Suprapubic skin (tissue), 4 donors: ENCODE data around the gene DPP10. TPM values are rescaled to one million over a fixed set of nuclear protein-coding genes. Genes with fewer than 3 reads are reported as not detected.
A peak's percentile ranks its signal among the peaks of the same experiment; 100 is the strongest.

ENCODE experiments used
- DNase-seq, 2 donors: peaks; one replicate each; pipeline ENCODE4 v3.0.0-alpha.2; 2019; ENCODE audit warnings: low spot score in 2 of 2
- H3K27ac ChIP-seq: fragments of 200-600 bp; sonication (generic); one replicate; pipeline ENCODE4 v1.5.1; 2019
- H3K27me3 ChIP-seq: fragments of 200-600 bp; sonication (generic); one replicate; pipeline ENCODE4 v1.5.1; 2019
- H3K36me3 ChIP-seq: fragments of 200-600 bp; sonication (generic); one replicate; pipeline ENCODE4 v1.5.1; 2019
- H3K4me1 ChIP-seq: fragments of 200-600 bp; sonication (generic); one replicate; pipeline ENCODE4 v1.5.1; 2019
- H3K4me3 ChIP-seq: fragments of 200-600 bp; sonication (generic); one replicate; pipeline ENCODE4 v1.5.1; 2019; ENCODE audit warnings: mild to moderate bottlenecking
- H3K9me3 ChIP-seq: fragments of 200-600 bp; sonication (generic); one replicate; pipeline ENCODE4 v1.5.1; 2019
- EP300 ChIP-seq: sonication (generic); formaldehyde crosslinking; IDR thresholded peaks from one replicate; pipeline ENCODE4 v1.6.1; 2017; ENCODE audit warnings: antibody characterized with exemption
- POLR2A ChIP-seq, 2 donors: fragments of 450-650 bp; IDR thresholded peaks; one replicate each; pipeline ENCODE4 v1.6.1; 2017; ENCODE audit warnings: antibody characterized with exemption in 2 of 2, mild to moderate bottlenecking in 2 of 2, moderate library complexity in 2 of 2
- POLR2AphosphoS5 ChIP-seq, 3 donors: sonication (generic); formaldehyde crosslinking; IDR thresholded peaks; one replicate each; pipeline ENCODE4 v1.6.1; 2017; ENCODE audit warnings: antibody characterized with exemption in 3 of 3
- WGBS: methylation state at CpG from one replicate; pipeline ENCODE4 v1.1.5; 2018; 5-methylcytosine and 5-hydroxymethylcytosine counted together
- total RNA-seq, 4 donors: library from RNA; depleted of rRNA; stranded (reverse); fragments of >200 nt; gene quantifications; one replicate each; pipeline ENCODE4 v1.1.0, GENCODE V29; 2016
- TF ChIP-seq, protein P1 (sequence below), 2 donors: fragments of 200-600 bp in 1 of 2; fragments of 450-650 bp in 1 of 2; sonication (generic) in 1 of 2; IDR thresholded peaks; one replicate each; pipeline ENCODE4 v1.5.1; 2016 to 2019; ENCODE audit warnings: antibody characterized with exemption in 2 of 2, mild to moderate bottlenecking in 1 of 2, moderate library complexity in 1 of 2

The DPP10 gene
- total RNA-seq, 4 donors from 2014 or later, result 0.68 to 1.4 TPM; not detected in 2

DNA sequence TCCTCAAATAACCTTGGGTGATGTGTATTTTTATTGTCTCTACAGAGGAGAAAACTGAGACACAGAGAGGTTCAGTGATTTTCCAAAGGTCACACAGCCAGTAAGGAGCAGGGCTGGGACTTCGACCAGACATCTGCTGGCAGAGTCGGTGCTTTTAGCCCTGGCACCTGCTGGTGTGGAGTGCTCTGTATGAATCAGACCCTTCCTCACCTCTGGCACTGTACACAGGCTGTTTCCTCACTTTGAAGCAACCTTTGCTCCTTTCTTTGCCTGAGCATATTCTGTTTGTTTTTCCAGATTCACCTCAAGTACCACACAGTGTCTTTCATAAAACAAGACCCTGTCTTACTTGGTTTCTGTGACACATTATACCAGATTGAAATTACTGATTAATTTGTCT lies 107.9 kb downstream of the DPP10 start:
- Histone ChIP-seq H3K27me3 (no peaks in the 10 kb centered on the region), H3K4me3 (no peak overlapping the region), H3K36me3 (no peaks in the 10 kb centered on the region), H3K27ac (no peak overlapping the region), H3K4me1 (no peaks in the 10 kb centered on the region), H3K9me3 (no peaks in the 10 kb centered on the region)
- no peak for DNase-seq
- TF ChIP-seq EP300 (no peak), POLR2A (IDR thresholded peaks at IDR 0.05) (no peak), POLR2AphosphoS5 (IDR thresholded peaks at IDR 0.05) (no peak)
- TF ChIP-seq, protein P1, sequence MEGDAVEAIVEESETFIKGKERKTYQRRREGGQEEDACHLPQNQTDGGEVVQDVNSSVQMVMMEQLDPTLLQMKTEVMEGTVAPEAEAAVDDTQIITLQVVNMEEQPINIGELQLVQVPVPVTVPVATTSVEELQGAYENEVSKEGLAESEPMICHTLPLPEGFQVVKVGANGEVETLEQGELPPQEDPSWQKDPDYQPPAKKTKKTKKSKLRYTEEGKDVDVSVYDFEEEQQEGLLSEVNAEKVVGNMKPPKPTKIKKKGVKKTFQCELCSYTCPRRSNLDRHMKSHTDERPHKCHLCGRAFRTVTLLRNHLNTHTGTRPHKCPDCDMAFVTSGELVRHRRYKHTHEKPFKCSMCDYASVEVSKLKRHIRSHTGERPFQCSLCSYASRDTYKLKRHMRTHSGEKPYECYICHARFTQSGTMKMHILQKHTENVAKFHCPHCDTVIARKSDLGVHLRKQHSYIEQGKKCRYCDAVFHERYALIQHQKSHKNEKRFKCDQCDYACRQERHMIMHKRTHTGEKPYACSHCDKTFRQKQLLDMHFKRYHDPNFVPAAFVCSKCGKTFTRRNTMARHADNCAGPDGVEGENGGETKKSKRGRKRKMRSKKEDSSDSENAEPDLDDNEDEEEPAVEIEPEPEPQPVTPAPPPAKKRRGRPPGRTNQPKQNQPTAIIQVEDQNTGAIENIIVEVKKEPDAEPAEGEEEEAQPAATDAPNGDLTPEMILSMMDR (IDR thresholded peaks at IDR 0.05), result no peak
- WGBS, result 88% methylated on average over 2 of the region's 2 CpGs

DNA sequence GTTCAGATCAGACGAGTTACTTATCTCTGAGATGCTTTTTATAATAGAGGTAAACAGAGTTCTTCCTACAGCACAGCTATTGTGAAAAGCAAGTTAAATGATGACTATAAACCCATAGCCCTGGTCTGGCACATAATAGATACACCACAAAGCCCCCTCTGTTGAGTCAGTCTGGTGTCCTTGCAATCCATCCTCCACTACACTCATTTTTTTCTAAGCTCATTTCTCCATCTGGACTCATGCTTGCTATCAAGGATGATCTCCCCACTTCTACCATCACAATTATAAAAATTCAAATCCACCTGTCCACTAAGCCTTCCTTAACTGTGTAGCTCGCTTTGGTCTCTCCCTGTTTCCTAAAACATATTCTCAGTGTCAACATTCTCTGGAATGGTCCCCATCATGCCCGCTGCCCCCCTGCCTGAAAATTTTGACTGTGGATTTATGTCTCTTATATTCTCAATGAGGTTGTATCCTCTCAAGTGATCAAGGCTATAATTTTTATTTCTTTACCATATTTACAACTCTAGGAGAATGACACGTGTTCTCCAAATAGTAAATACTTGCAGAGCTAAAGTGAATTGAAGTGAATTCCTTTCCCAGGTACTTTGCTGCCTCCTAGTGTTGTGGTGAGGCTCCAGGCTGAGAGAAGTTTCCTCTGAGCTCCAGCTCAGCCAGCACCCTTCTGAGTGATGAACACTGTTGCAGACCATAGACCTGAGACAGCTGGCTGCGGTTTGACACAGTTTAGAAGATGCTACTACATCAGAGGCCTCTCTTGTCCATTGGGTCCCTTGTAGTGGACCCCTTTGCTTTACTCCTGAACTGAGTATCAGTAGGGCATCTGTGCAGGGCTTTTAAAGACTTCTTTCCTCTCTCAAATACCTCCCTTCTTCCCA lies 108.7 kb downstream of the DPP10 start:
- H3K4me3 ChIP-seq, result no peak overlapping the region
- no peaks in the 10 kb centered on the region for H3K9me3 ChIP-seq
- no peaks in the 10 kb centered on the region for H3K27me3 ChIP-seq
- no peak overlapping the region for H3K27ac ChIP-seq
- 46% methylated on average over 5 of the region's 5 CpGs for WGBS
- TF ChIP-seq, protein P1 (IDR thresholded peaks at IDR 0.05), result peak; percentile 27 to 53
- TF ChIP-seq POLR2A (IDR thresholded peaks at IDR 0.05), result no peak
- TF ChIP-seq EP300, result no peak
- no peaks in the 10 kb centered on the region for H3K4me1 ChIP-seq
- no peak for DNase-seq
- no peaks in the 10 kb centered on the region for H3K36me3 ChIP-seq

DNA sequence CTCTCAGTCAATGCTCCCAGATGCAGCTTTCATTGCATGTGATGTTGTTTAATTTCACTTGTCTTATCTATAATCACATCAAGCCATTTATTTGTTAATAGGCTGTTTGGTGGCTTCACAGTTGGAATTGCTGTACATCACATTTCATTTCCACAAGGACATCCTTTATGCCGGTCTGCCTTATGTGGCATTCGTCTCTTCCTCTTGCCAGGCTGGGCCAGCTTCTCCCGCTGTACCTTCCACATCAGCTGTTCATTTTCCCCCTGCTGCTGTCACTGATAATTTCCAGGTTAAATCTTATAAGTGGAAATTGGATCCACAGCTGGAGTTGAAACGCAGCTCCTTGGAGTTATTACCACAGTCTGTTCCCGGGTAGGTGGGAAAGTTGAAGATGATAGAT lies 110.6 kb downstream of the DPP10 start:
- no peaks in the 10 kb centered on the region for H3K27me3 ChIP-seq
- no peaks in the 10 kb centered on the region for H3K9me3 ChIP-seq
- H3K4me3 ChIP-seq, result no peak overlapping the region
- no peak overlapping the region for H3K27ac ChIP-seq
- TF ChIP-seq, protein P1 (IDR thresholded peaks at IDR 0.05), result no peak
- no peak for TF ChIP-seq EP300
- no peak for TF ChIP-seq POLR2AphosphoS5 (IDR thresholded peaks at IDR 0.05)
- no peaks in the 10 kb centered on the region for H3K36me3 ChIP-seq
- no peak for DNase-seq
- WGBS, result 64% methylated on average over 5 of the region's 5 CpGs
- no peaks in the 10 kb centered on the region for H3K4me1 ChIP-seq

DNA sequence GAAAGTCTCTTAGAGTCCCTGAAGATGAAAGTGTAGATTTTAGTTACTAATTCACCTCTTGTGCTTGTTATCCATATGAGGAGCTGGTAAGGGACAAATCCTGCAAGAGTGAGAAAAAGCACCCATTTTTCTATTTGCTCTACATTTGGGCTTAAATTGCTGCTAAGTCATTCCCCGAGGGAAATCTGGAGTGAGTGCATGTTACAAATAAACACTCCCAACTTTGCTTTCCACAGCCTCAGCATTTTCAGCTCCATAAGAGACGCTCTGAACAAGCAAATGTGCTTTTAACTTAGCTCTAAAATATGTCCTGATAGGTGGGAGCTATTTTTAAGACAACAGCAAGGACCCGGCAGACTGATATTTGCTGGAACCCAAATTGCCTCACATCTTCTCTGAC lies 126.7 kb downstream of the DPP10 start:
- 35% methylated on average over 3 of the region's 3 CpGs for whole genome bisulfite sequencing
- Histone ChIP-seq H3K27me3 (no peaks in the 10 kb centered on the region), H3K27ac (no peak overlapping the region), H3K9me3 (no peaks in the 10 kb centered on the region), H3K4me3 (no peak overlapping the region), H3K36me3 (no peaks in the 10 kb centered on the region), H3K4me1 (no peaks in the 10 kb centered on the region)
- DNase-seq, result no peak
- TF ChIP-seq POLR2AphosphoS5 (IDR thresholded peaks at IDR 0.05) (no peak), POLR2A (IDR thresholded peaks at IDR 0.05) (no peak), EP300 (no peak)
- TF ChIP-seq, protein P1 (IDR thresholded peaks at IDR 0.05), result no peak

DNA sequence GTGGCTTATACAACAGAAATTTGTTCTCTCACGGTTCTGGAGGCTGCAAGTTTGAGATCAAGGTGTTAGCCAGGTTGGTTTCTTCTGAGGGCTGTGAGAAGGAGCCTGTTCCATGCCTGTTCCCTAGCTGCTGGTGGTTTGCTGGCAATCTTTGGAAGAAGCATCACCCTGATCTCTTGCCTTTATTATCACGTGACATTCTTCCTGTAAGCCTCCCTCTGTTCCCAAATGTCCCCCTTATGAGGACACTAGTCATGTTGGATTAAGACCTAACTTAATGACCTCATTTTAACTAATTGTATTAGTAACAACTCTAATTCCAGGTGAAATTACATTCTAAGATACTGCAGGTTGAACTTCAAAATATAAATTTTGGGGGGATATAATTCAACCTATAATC lies 135.2 kb downstream of the DPP10 start:
- no peak for DNase-seq
- Histone ChIP-seq H3K27ac (no peak overlapping the region), H3K4me1 (no peaks in the 10 kb centered on the region), H3K27me3 (no peaks in the 10 kb centered on the region), H3K4me3 (no peak overlapping the region), H3K9me3 (no peaks in the 10 kb centered on the region), H3K36me3 (no peaks in the 10 kb centered on the region)
- TF ChIP-seq, protein P1 (IDR thresholded peaks at IDR 0.05), result no peak
- TF ChIP-seq POLR2A (IDR thresholded peaks at IDR 0.05) (no peak), POLR2AphosphoS5 (IDR thresholded peaks at IDR 0.05) (no peak), EP300 (no peak)
- 73% methylated on average over 2 of the region's 2 CpGs for WGBS
